A549 (cell line): ENCODE data around the gene GALNT7. TPM values are rescaled to one million over a fixed set of nuclear protein-coding genes. Genes with fewer than 3 reads are reported as not detected.

Source experiments
- ATAC-seq, 2 experiments: fragments of 200-7000 bp in 1 of 2; fragments of >200 bp in 1 of 2; cut with Nextera tagmentation in 1 of 2; cut with Tn5 transposase in 1 of 2; 3 replicates each; pipeline versions ENCODE4 v1.8.0 to v1.9.1; 2018 to 2020; ENCODE audit warnings: mild to moderate bottlenecking in 1 of 2, moderate library complexity in 1 of 2
- CTCF ChIA-PET: fragments of 300-600 bp; sonication (Branson Sonifier 250); formaldehyde crosslinking; extraction: SDS; loops from one replicate; lab custom pipeline; 2021; ENCODE audit warnings: antibody characterized with exemption, inconsistent platforms; lab: Yijun Ruan, JAX
- POLR2A ChIA-PET: fragments of 350-600 bp; formaldehyde crosslinking; extraction: SDS; loops from one replicate; lab custom pipeline; 2021; ENCODE audit warnings: antibody characterized with exemption, inconsistent platforms; lab: Yijun Ruan, JAX
- DNase-seq, 2 experiments: peaks; one replicate each; pipeline versions ENCODE4 v3.0.0 to v3.0.0-alpha.2; 2011 to 2016; ENCODE audit warnings: low read depth in 1 of 2, low spot score in 1 of 2
- FAIRE-seq: peaks from 2 replicates; lab custom pipeline; 2011; peaks lifted over from hg19 to GRCh38; lab: Jason Lieb, UNC
- H3K27ac ChIP-seq, 2 experiments: fragments of >200 bp; sonication (Bioruptor Twin); formaldehyde crosslinking; 3 replicates each; pipeline ENCODE4 v1.5.1; 2016 to 2017
- H3K4me1 ChIP-seq: fragments of >200 bp; sonication (Bioruptor Twin); formaldehyde crosslinking; 3 replicates; pipeline ENCODE4 v1.6.1; 2016
- H3K4me2 ChIP-seq: fragments of >200 bp; sonication (Bioruptor Twin); formaldehyde crosslinking; 3 replicates; pipeline ENCODE4 v1.6.1; 2016
- H3K4me3 ChIP-seq: fragments of >200 bp; sonication (Bioruptor Twin); formaldehyde crosslinking; 3 replicates; pipeline ENCODE4 v1.5.1; 2016
- H3K9me3 ChIP-seq: fragments of >200 bp; sonication (Bioruptor Twin); formaldehyde crosslinking; 3 replicates; pipeline ENCODE4 v1.6.1; 2016
- ATOH8 ChIP-seq: fragments of 250-450 bp; sonication (Bioruptor Pico); IDR thresholded peaks from 2 replicates; pipeline ENCODE4 v1.5.0; 2020; ENCODE audit warnings: low read depth, mild to moderate bottlenecking, moderate library complexity
- CHD2 ChIP-seq: fragments of 150-350 bp; IDR thresholded peaks from 2 replicates; pipeline ENCODE4 v1.6.1; 2014; ENCODE audit warnings: low read length; ENCODE audit not compliant: partially characterized antibody
- CTCF ChIP-seq: fragments of >200 bp; sonication (Bioruptor Twin); formaldehyde crosslinking; IDR thresholded peaks from 3 replicates; pipeline ENCODE4 v1.5.1; 2016
- E2F6 ChIP-seq: IDR thresholded peaks from 2 replicates; pipeline ENCODE4 v1.6.1; 2012; ENCODE audit warnings: low read depth, borderline replicate concordance
- FOSL2 ChIP-seq, 2 experiments: fragments of 450-650 bp in 1 of 2; fragments of >200 bp in 1 of 2; sonication (Bioruptor Twin) in 1 of 2; formaldehyde crosslinking; IDR thresholded peaks; 2 replicates each; pipeline versions ENCODE4 v1.5.0 to v1.6.1; 2016 to 2020; ENCODE audit warnings: mild to moderate bottlenecking in 1 of 2, moderate library complexity in 1 of 2
- FOXS1 ChIP-seq: fragments of 250-450 bp; sonication (Bioruptor Pico); IDR thresholded peaks from 2 replicates; pipeline ENCODE4 v1.5.0; 2020; ENCODE audit warnings: mild to moderate bottlenecking, moderate library complexity
- HES2 ChIP-seq: fragments of >200 bp; sonication (Bioruptor Twin); formaldehyde crosslinking; IDR thresholded peaks from 2 replicates; pipeline ENCODE4 v1.6.1; 2016
- HEYL ChIP-seq: fragments of 250-450 bp; sonication (Bioruptor Pico); IDR thresholded peaks from 2 replicates; pipeline ENCODE4 v1.8.0; 2021; ENCODE audit warnings: mild to moderate bottlenecking, moderate library complexity
- JUNB ChIP-seq: fragments of >200 bp; sonication (Bioruptor Twin); formaldehyde crosslinking; IDR thresholded peaks from 2 replicates; pipeline ENCODE4 v1.6.1; 2016
- MAFK ChIP-seq: fragments of 450-650 bp; IDR thresholded peaks from 2 replicates; pipeline ENCODE4 v1.6.1; 2014; ENCODE audit not compliant: partially characterized antibody
- MAX ChIP-seq: IDR thresholded peaks from 2 replicates; pipeline ENCODE4 v1.6.1; 2012
- NFE2L2 ChIP-seq: fragments of 150-350 bp; conservative IDR thresholded peaks from 2 replicates; pipeline ENCODE4 v1.6.1; 2014; ENCODE audit warnings: low read length
- PHF8 ChIP-seq: fragments of 200-600 bp; sonication (generic); IDR thresholded peaks from 2 replicates; pipeline ENCODE4 v1.6.1; 2016; ENCODE audit warnings: low read depth, mild to moderate bottlenecking, antibody characterized with exemption, moderate library complexity, borderline replicate concordance
- RAD21 ChIP-seq, 2 experiments: fragments of >200 bp in 1 of 2; sonication (Bioruptor Twin) in 1 of 2; formaldehyde crosslinking in 1 of 2; IDR thresholded peaks in 1 of 2; conservative IDR thresholded peaks in 1 of 2; 2 replicates in 1 of 2; 3 replicates in 1 of 2; pipeline ENCODE4 v1.6.1; 2012 to 2018; ENCODE audit warnings: inconsistent platforms in 1 of 2
- SREBF2 ChIP-seq: fragments of 450-650 bp; IDR thresholded peaks from 2 replicates; pipeline ENCODE4 v1.6.1; 2014; ENCODE audit warnings: mild to moderate bottlenecking, moderate library complexity
- TFCP2L1 ChIP-seq: fragments of 250-450 bp; sonication (Bioruptor Pico); IDR thresholded peaks from 2 replicates; pipeline ENCODE4 v1.5.0; 2021; ENCODE audit warnings: mild to moderate bottlenecking
- TP53 ChIP-seq: fragments of 250-450 bp; sonication (Bioruptor Pico); IDR thresholded peaks from 2 replicates; pipeline ENCODE4 v1.5.0; 2021; ENCODE audit warnings: mild to moderate bottlenecking, moderate library complexity
- USF2 ChIP-seq: fragments of 450-650 bp; IDR thresholded peaks from 2 replicates; pipeline ENCODE4 v1.6.1; 2014; ENCODE audit warnings: antibody characterized with exemption
- WGBS: methylation state at CpG from one replicate; pipeline ENCODE4 v1.1.6; 2017; ENCODE audit errors: missing lambda C conversion rate; 5-methylcytosine and 5-hydroxymethylcytosine counted together
- polyA plus RNA-seq, 4 experiments: library from polyadenylated mRNA; depleted of rRNA in 3 of 4; stranded (reverse); fragments of >200 nt; fragmentation: RNase III in 1 of 4; extraction: RNeasy Plus Mini Kit Qiagen cat#74134 plus additional on column Dnase treatment in 1 of 4; gene quantifications; 2 replicates in 3 of 4; 3 replicates in 1 of 4; pipeline ENCODE4 v1.2.3, GENCODE V29; 2011 to 2017

The GALNT7 gene
- polyA plus RNA-seq, 2 of the 4 experiments (the other 2 are of a cell fraction): 28.8 to 63.6 TPM

- peak; percentile 57 for TF ChIP-seq CTCF
- no peak for TF ChIP-seq MAFK
- peak; percentile 43 to 58 for TF ChIP-seq RAD21 (conservative IDR thresholded peaks at IDR 0.05 in 1 of 2, IDR thresholded peaks at IDR 0.05 in 1 of 2)
- no peak for TF ChIP-seq NFE2L2
- TF ChIP-seq ATOH8 (CRISPR knock-in tag): no peak
These were observed 133.0 kb downstream of the GALNT7 start (continued) for GRCh38 chr4:173301518-173302201.

- ATAC-seq (no peak), FAIRE-seq (no peak), DNase-seq (no peak)
- Histone ChIP-seq H3K4me2 (no peak overlapping the region), H3K4me1 (no peaks in the 10 kb centered on the region), H3K4me3 (no peak overlapping the region), H3K9me3 (peaks cover 6% of the 10 kb centered on the region; the same call in 1 of the 3 replicates), H3K27ac (no peak overlapping the region)
- ChIA-PET POLR2A (no interaction called here), CTCF (interaction anchor here (1.1 to 2.0 kb wide), 2 partner anchors 10 to 53 kb away, joined by 3 to 5 read pairs; no protein-coding TSS in a partner anchor)
- TF ChIP-seq SREBF2 (no peak), TP53 (CRISPR knock-in tag) (no peak), USF2 (no peak), HEYL (CRISPR knock-in tag) (no peak), MAX (no peak), CHD2 (no peak)
- 87% methylated on average over 3 of the region's 3 CpGs for WGBS
These were observed 139.2 kb downstream of the GALNT7 start for GRCh38 chr4:173307778-173308177.

- ATAC-seq (no peak), FAIRE-seq (no peak), DNase-seq (no peak)
- Histone ChIP-seq H3K4me1 (no peaks in the 10 kb centered on the region), H3K4me3 (no peak overlapping the region), H3K4me2 (no peak overlapping the region), H3K9me3 (no peaks in the 10 kb centered on the region), H3K27ac (no peak overlapping the region)
- WGBS: 99% methylated on average over 4 of the region's 4 CpGs
- ChIA-PET CTCF (interaction anchor here (1.1 kb wide), 1 partner anchor 10 kb away, joined by 3 read pairs; no protein-coding TSS in a partner anchor), POLR2A (no interaction called here)
- TF ChIP-seq CTCF (no peak), JUNB (no peak), E2F6 (no peak), USF2 (no peak), PHF8 (no peak), FOXS1 (CRISPR knock-in tag) (no peak), TFCP2L1 (CRISPR knock-in tag) (no peak), FOSL2 (IDR thresholded peaks at IDR 0.05) (no peak), FOSL2 (CRISPR knock-in tag; IDR thresholded peaks at IDR 0.05) (no peak), HES2 (no peak)
- TF ChIP-seq, all 56 proteins: peak for 0
These were observed 142.8 kb downstream of the GALNT7 start for GRCh38 chr4:173311368-173311767.
